Measurements from ENCODE around the gene ACTN1.
A peak's percentile ranks its signal among the peaks of the same experiment; 100 is the strongest.

The ACTN1 gene

DNA sequence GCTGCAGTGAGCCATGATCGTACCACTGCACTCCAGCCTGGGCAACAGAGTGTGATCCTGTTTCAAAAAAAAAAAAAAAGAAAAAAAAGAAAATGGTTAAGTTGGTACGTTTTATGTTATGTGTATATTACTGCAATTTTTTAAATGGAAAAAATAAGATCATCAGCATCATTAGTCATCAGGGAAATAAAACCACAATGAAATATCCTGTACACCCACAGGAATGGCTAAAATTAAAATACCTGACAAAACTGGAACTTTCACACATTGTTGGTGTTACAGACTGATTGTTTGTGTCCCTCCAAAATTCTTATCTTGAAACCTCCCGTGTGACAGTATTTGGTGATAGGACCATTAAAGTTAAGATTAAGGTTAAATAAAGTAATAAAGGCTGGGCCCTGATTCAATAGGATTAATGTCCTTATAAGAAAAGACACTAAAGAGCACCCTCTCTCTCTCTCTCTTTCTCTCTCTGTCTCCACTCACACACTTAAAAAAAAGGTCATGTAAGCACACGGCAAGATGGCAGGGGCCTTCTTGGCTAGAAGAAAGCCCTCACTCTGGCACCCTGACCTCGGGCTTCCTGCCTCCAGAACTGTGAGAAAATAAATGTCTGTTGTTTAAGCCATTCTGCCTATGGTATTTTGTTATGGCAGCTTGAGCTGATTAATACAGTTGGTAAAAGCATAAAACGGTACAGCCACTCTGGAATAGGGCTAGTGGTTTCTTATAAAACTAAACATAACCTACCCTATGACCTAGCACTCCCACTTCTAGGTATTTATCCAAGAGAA is 137.9 kb downstream of the ACTN1 start:
- DNase-seq (ENCODE audit: insufficient read length, low spot score): no peak
- TF ChIP-seq POLR2AphosphoS5 (IDR thresholded peaks at IDR 0.05; ENCODE audit: low read depth, low read length) (no peak), TAF1 (IDR thresholded peaks at IDR 0.05; ENCODE audit: low read depth, low read length) (no peak), PAX5 (IDR thresholded peaks at IDR 0.05; ENCODE audit: insufficient read depth, low read length, severe bottlenecking) (no peak), SPI1 (IDR thresholded peaks at IDR 0.05; ENCODE audit: low read depth, low read length) (no peak), POU2F2 (IDR thresholded peaks at IDR 0.05; ENCODE audit: low read depth, low read length) (no peak), POLR2A (IDR thresholded peaks at IDR 0.05; ENCODE audit: low read depth, low read length) (no peak)
- no peak for FAIRE-seq

DNA sequence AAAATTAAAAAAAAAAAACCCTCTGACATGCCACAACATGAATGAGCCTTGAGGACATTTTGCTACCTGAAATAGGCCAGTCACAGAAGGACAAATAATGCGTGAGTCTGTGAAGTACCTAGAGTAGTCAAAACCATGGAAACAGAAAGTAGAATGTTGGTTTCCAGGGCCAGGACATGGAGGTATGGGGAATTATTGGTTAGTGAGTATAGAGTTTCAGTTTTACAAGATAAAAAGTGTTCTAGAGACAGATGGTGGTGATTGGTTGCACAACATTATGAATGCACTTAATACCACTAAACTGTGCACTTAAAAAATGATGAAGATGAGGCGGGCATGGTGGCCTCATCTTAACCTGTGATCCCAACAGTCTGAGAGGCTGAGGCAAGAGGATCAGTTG is 138.6 kb downstream of the ACTN1 start:
- TF ChIP-seq POLR2A (IDR thresholded peaks at IDR 0.05; ENCODE audit: low read depth, low read length) (no peak), TAF1 (IDR thresholded peaks at IDR 0.05; ENCODE audit: low read depth, low read length) (no peak), SPI1 (IDR thresholded peaks at IDR 0.05; ENCODE audit: low read depth, low read length) (no peak), POLR2AphosphoS5 (IDR thresholded peaks at IDR 0.05; ENCODE audit: low read depth, low read length) (no peak), PAX5 (IDR thresholded peaks at IDR 0.05; ENCODE audit: insufficient read depth, low read length, severe bottlenecking) (no peak), POU2F2 (IDR thresholded peaks at IDR 0.05; ENCODE audit: low read depth, low read length) (no peak)
- DNase-seq (ENCODE audit: insufficient read length, low spot score) (no peak), FAIRE-seq (peak; percentile 47)

DNA sequence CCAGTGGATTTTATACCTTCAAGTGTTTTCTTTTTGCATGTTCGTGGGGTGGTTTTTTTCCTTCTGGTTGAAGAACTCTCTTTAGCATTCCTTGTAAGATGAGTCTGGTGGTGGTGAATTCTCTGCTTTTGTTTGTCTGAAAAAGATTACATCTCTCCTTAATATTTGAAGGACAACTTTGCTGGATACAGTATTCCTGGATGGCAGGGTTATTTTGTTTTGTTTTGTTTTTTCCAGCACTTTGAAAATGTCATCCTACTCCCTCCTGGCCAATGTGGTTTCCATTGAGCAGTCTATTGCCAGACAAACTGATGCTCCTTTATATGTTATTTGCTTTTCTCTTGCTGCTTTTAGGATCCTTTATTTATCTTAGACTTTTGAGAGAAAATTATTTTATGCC is 143.0 kb downstream of the ACTN1 start:
- DNase-seq (ENCODE audit: insufficient read length, low spot score) (no peak), FAIRE-seq (no peak)
- TF ChIP-seq SPI1 (IDR thresholded peaks at IDR 0.05; ENCODE audit: low read depth, low read length): no peak
- no peak for TF ChIP-seq POLR2A (IDR thresholded peaks at IDR 0.05; ENCODE audit: low read depth, low read length)
- no peak for TF ChIP-seq TAF1 (IDR thresholded peaks at IDR 0.05; ENCODE audit: low read depth, low read length)
- TF ChIP-seq PAX5 (IDR thresholded peaks at IDR 0.05; ENCODE audit: insufficient read depth, low read length, severe bottlenecking): no peak
- no peak for TF ChIP-seq POLR2AphosphoS5 (IDR thresholded peaks at IDR 0.05; ENCODE audit: low read depth, low read length)
- TF ChIP-seq POU2F2 (IDR thresholded peaks at IDR 0.05; ENCODE audit: low read depth, low read length): no peak

DNA sequence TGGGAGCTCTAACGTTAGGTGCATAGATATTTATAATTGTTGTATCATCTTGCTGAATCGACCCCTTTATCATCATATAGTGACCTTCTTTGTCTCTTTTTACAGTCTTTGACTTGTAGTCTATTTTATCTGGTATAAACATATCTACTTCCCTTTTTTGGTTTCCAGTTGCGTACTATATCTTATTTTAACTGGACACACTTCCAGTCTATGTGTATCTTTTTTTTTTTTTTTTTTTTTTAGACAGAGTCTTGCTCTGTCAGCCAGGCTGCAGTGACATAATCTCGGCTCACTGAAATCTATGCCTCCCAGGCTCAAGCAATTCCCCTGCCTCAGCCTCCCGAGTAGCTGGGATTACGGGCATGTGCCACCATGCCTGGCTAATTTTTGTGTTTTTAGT is 144.3 kb downstream of the ACTN1 start:
- FAIRE-seq (no peak), DNase-seq (ENCODE audit: insufficient read length, low spot score) (no peak)
- no peak for TF ChIP-seq TAF1 (IDR thresholded peaks at IDR 0.05; ENCODE audit: low read depth, low read length)
- TF ChIP-seq POLR2AphosphoS5 (IDR thresholded peaks at IDR 0.05; ENCODE audit: low read depth, low read length): no peak
- no peak for TF ChIP-seq SPI1 (IDR thresholded peaks at IDR 0.05; ENCODE audit: low read depth, low read length)
- no peak for TF ChIP-seq PAX5 (IDR thresholded peaks at IDR 0.05; ENCODE audit: insufficient read depth, low read length, severe bottlenecking)
- TF ChIP-seq POU2F2 (IDR thresholded peaks at IDR 0.05; ENCODE audit: low read depth, low read length): no peak
- no peak for TF ChIP-seq POLR2A (IDR thresholded peaks at IDR 0.05; ENCODE audit: low read depth, low read length)

DNA sequence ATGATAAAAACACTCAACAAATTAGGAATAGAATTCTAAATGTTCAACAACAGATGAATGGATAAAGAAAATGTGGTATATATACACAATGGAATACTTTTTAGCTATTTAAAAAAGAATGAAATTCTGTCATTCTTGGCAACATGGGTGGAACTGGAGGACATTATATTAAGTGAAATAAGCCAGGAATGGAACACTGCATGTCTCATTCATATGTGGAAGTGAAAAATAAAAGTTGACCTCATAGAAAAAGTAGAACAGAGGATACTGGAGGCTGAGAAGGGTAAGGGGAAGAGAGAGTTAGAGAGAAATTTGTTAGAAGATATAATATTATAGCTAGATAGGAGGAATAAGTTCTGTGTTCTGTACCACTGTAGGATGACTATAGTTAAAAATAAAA is 150.4 kb downstream of the ACTN1 start:
- TF ChIP-seq SPI1 (IDR thresholded peaks at IDR 0.05; ENCODE audit: low read depth, low read length) (peak; percentile 20; the same call in 1 of the 2 replicates), POLR2A (IDR thresholded peaks at IDR 0.05; ENCODE audit: low read depth, low read length) (no peak), TAF1 (IDR thresholded peaks at IDR 0.05; ENCODE audit: low read depth, low read length) (no peak), PAX5 (IDR thresholded peaks at IDR 0.05; ENCODE audit: insufficient read depth, low read length, severe bottlenecking) (no peak), POU2F2 (IDR thresholded peaks at IDR 0.05; ENCODE audit: low read depth, low read length) (no peak), POLR2AphosphoS5 (IDR thresholded peaks at IDR 0.05; ENCODE audit: low read depth, low read length) (no peak)
- no peak for DNase-seq (ENCODE audit: insufficient read length, low spot score)
- no peak for FAIRE-seq

DNA sequence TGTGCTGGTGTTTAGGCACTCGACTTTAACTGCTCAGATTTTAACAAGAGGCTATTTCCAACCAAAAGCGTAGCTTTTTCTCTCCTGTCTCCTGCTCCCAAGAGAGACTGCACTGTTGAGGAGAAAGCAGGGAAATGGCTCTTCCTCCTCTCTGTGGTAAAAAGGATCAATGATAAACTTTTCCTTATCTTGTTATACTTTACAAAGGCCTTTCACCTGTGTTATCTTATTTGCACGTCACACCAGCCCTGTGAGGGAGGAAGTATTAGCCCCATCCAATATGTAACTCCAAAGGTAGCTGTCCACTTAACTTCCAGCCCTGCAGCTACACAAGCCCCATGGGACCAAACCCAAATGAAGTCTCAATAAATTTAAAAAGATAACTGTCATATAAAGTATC is 153.4 kb downstream of the ACTN1 start:
- no peak for FAIRE-seq

DNA sequence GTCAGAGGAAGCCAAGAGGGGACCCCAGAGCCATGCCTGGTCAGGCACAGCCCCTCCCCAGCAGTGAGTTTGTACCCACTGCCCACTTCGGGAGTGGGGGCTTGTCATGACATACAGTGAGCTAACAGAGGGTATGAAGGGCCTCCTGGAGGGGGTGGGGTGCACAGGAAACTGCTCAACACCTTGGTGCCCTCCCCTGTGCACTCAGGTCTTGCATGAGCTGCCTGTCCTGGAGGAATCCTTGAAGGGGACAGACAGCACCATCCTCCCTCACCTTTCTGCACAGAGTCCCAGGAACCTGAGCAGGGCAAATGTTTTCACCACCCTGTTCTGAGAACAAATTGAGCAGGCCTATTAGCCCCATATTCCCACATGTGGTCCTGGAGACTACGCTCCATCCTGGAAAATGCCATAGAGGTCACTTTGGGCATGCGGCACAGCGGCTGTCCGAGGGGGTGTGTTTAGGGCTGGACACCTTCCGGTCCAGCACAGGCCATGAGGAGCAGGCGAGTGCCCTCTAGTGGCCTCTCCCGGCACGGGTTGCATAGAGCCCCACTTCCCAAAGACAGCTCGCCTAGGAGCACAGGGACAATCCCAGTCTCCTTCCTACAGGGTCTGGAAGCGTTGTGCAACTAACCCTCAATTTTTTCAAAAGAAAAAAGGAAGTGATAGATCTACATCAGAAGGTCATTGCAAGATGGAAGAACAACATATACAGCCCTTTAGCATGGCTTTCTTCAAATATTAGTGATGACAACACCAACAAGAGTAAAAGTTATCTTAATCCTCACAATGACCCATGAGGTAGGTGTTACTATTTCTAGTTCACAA is 154.4 kb downstream of the ACTN1 start:
- no peak for TF ChIP-seq POLR2A (IDR thresholded peaks at IDR 0.05; ENCODE audit: low read depth, low read length)
- TF ChIP-seq SPI1 (IDR thresholded peaks at IDR 0.05; ENCODE audit: low read depth, low read length): no peak
- no peak for TF ChIP-seq POLR2AphosphoS5 (IDR thresholded peaks at IDR 0.05; ENCODE audit: low read depth, low read length)
- no peak for TF ChIP-seq TAF1 (IDR thresholded peaks at IDR 0.05; ENCODE audit: low read depth, low read length)
- no peak for TF ChIP-seq POU2F2 (IDR thresholded peaks at IDR 0.05; ENCODE audit: low read depth, low read length)
- TF ChIP-seq PAX5 (IDR thresholded peaks at IDR 0.05; ENCODE audit: insufficient read depth, low read length, severe bottlenecking): no peak
- DNase-seq (ENCODE audit: insufficient read length, low spot score) (no peak), FAIRE-seq (no peak)

More for the DNA sequence above, 153.4 kb downstream of the ACTN1 start:
- no peak for TF ChIP-seq POLR2A (IDR thresholded peaks at IDR 0.05; ENCODE audit: low read depth, low read length)
- no peak for TF ChIP-seq TAF1 (IDR thresholded peaks at IDR 0.05; ENCODE audit: low read depth, low read length)
- no peak for TF ChIP-seq SPI1 (IDR thresholded peaks at IDR 0.05; ENCODE audit: low read depth, low read length)
- no peak for TF ChIP-seq PAX5 (IDR thresholded peaks at IDR 0.05; ENCODE audit: insufficient read depth, low read length, severe bottlenecking)
- no peak for TF ChIP-seq POU2F2 (IDR thresholded peaks at IDR 0.05; ENCODE audit: low read depth, low read length)
- TF ChIP-seq POLR2AphosphoS5 (IDR thresholded peaks at IDR 0.05; ENCODE audit: low read depth, low read length): no peak
- no peak for DNase-seq (ENCODE audit: insufficient read length, low spot score)

DNA sequence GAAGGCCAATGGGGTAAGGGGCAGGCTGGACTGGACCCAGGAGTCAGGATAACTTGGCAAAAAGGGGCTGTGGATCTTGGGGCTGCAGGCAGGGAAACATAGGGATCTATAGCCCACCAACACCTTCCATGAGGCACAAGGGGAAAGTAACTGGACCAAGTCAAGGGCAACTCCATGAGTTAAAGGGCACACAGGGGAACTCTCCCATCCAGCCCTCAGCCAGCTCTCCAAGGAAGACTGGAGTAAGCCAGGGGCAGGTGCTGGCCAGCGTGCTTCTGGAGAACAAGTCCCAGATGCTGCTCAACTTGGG is 154.9 kb downstream of the ACTN1 start:
- no peak for DNase-seq (ENCODE audit: insufficient read length, low spot score)
- no peak for FAIRE-seq
- TF ChIP-seq SPI1 (IDR thresholded peaks at IDR 0.05; ENCODE audit: low read depth, low read length): no peak
- no peak for TF ChIP-seq TAF1 (IDR thresholded peaks at IDR 0.05; ENCODE audit: low read depth, low read length)
- no peak for TF ChIP-seq POLR2A (IDR thresholded peaks at IDR 0.05; ENCODE audit: low read depth, low read length)
